H9 (cell line): ENCODE measurements around the gene MED8. TPM values are rescaled to one million over a fixed set of nuclear protein-coding genes. Genes with fewer than 3 reads are reported as not detected.

Experiments
- DNase-seq: peaks from one replicate; pipeline ENCODE4 v3.0.0-alpha.2; 2017
- H2AFZ ChIP-seq: one replicate; pipeline ENCODE4 v1.6.1; 2013; ENCODE audit warnings: mild to moderate bottlenecking, low read length, control low read depth, moderate library complexity
- H2AK5ac ChIP-seq: 2 replicates; pipeline ENCODE4 v1.6.1; 2013; ENCODE audit warnings: low read length, control low read depth, mixed read lengths; ENCODE audit not compliant: insufficient read length
- H2BK120ac ChIP-seq: one replicate; pipeline ENCODE4 v1.6.1; 2013; ENCODE audit warnings: low read depth, mild to moderate bottlenecking, low read length, control low read depth, inconsistent platforms; ENCODE audit not compliant: poor library complexity, severe bottlenecking
- H2BK12ac ChIP-seq: 2 replicates; pipeline ENCODE4 v1.6.1; 2013; ENCODE audit warnings: low read length, control low read depth, mixed read lengths, low read depth; ENCODE audit not compliant: insufficient read length
- H2BK15ac ChIP-seq: 2 replicates; pipeline ENCODE4 v1.6.1; 2013; ENCODE audit warnings: low read depth, low read length, control low read depth
- H2BK20ac ChIP-seq: one replicate; pipeline ENCODE4 v1.6.1; 2013; ENCODE audit warnings: low read depth, mild to moderate bottlenecking, low read length, control low read depth, inconsistent platforms; ENCODE audit not compliant: poor library complexity, severe bottlenecking
- H2BK5ac ChIP-seq: 2 replicates; pipeline ENCODE4 v1.6.1; 2013; ENCODE audit warnings: low read length, control low read depth, mixed read lengths; ENCODE audit not compliant: insufficient read length
- H3K14ac ChIP-seq: 2 replicates; pipeline ENCODE4 v1.6.1; 2013; ENCODE audit warnings: low read length, control low read depth; ENCODE audit not compliant: insufficient read depth
- H3K18ac ChIP-seq: 2 replicates; pipeline ENCODE4 v1.6.1; 2013; ENCODE audit warnings: low read depth, mild to moderate bottlenecking, mixed read lengths, low read length, control low read depth; ENCODE audit not compliant: insufficient read length
- H3K23ac ChIP-seq: 2 replicates; pipeline ENCODE4 v1.6.1; 2013; ENCODE audit warnings: low read length, control low read depth, mixed read lengths, low read depth; ENCODE audit not compliant: insufficient read length
- H3K23me2 ChIP-seq: 2 replicates; pipeline ENCODE4 v1.6.1; 2013; ENCODE audit warnings: low read depth, mild to moderate bottlenecking, mixed read lengths, low read length, control low read depth; ENCODE audit not compliant: insufficient read length, poor library complexity, severe bottlenecking
- H3K27ac ChIP-seq: 2 replicates; pipeline ENCODE4 v1.5.1; 2013; ENCODE audit warnings: low read length, control low read depth, mixed read lengths, low read depth; ENCODE audit not compliant: insufficient read length
- H3K27me3 ChIP-seq: 2 replicates; pipeline ENCODE4 v1.6.1; 2013; ENCODE audit warnings: low read length, control low read depth, inconsistent platforms; ENCODE audit not compliant: insufficient read depth
- H3K4ac ChIP-seq: 2 replicates; pipeline ENCODE4 v1.6.1; 2013; ENCODE audit warnings: low read depth, mild to moderate bottlenecking, control low read depth, inconsistent platforms, low read length, moderate library complexity
- H3K4me1 ChIP-seq: 2 replicates; pipeline ENCODE4 v1.6.1; 2013; ENCODE audit warnings: low read length, control low read depth, inconsistent platforms; ENCODE audit not compliant: insufficient read depth
- H3K4me2 ChIP-seq: 2 replicates; pipeline ENCODE4 v1.6.1; 2013; ENCODE audit warnings: low read length, control low read depth, mixed read lengths; ENCODE audit not compliant: insufficient read length, insufficient read depth
- H3K56ac ChIP-seq: 2 replicates; pipeline ENCODE4 v1.6.1; 2013; ENCODE audit warnings: low read depth, mild to moderate bottlenecking, mixed read lengths, low read length, control low read depth; ENCODE audit not compliant: insufficient read length
- H3K79me1 ChIP-seq: 2 replicates; pipeline ENCODE4 v1.6.1; 2013; ENCODE audit warnings: low read depth, mild to moderate bottlenecking, moderate library complexity, low read length, control low read depth, inconsistent platforms; ENCODE audit not compliant: insufficient read depth, poor library complexity, severe bottlenecking
- H3K79me2 ChIP-seq: 2 replicates; pipeline ENCODE4 v1.6.1; 2013; ENCODE audit warnings: low read length, control low read depth, inconsistent platforms; ENCODE audit not compliant: insufficient read depth
- H3K9ac ChIP-seq: 2 replicates; pipeline ENCODE4 v1.6.1; 2013; ENCODE audit warnings: low read length, control low read depth, mixed read lengths; ENCODE audit not compliant: insufficient read length; ENCODE audit errors: extremely low read depth
- H3K9me3 ChIP-seq: one replicate; pipeline ENCODE4 v1.6.1; 2013; ENCODE audit warnings: low read depth, low read length, inconsistent platforms; ENCODE audit not compliant: control insufficient read depth
- H3T11ph ChIP-seq: one replicate; pipeline ENCODE4 v1.6.1; 2013; ENCODE audit warnings: mild to moderate bottlenecking, low read length, control low read depth, inconsistent platforms
- H4K20me1 ChIP-seq: one replicate; pipeline ENCODE4 v1.6.1; 2013; ENCODE audit not compliant: control insufficient read depth, insufficient read length, insufficient read depth
- H4K5ac ChIP-seq: 2 replicates; pipeline ENCODE4 v1.6.1; 2013; ENCODE audit warnings: low read depth, mild to moderate bottlenecking, mixed read lengths, low read length, control low read depth; ENCODE audit not compliant: insufficient read length
- H4K8ac ChIP-seq: replicated peaks from 2 replicates; pipeline ENCODE4 v1.6.1; 2013; ENCODE audit warnings: low read length, control low read depth, mixed read lengths, low read depth; ENCODE audit not compliant: insufficient read length
- H4K91ac ChIP-seq: 2 replicates; pipeline ENCODE4 v1.6.1; 2013; ENCODE audit warnings: low read depth, mild to moderate bottlenecking, moderate library complexity, mixed read lengths, low read length, control low read depth; ENCODE audit not compliant: insufficient read length
- H3K27ac Mint-ChIP-seq, 3 experiments: 2 replicates in 2 of 3; 3 replicates in 1 of 3; pipeline ENCODE4 v1.8.0; 2020 to 2021; ENCODE audit warnings: mixed read lengths in 3 of 3, mild to moderate bottlenecking in 1 of 3, moderate library complexity in 1 of 3
- H3K27me3 Mint-ChIP-seq: 2 replicates; pipeline ENCODE4 v1.8.0; 2021; ENCODE audit warnings: low read depth, mild to moderate bottlenecking, moderate library complexity, mixed read lengths
- H3K36me3 Mint-ChIP-seq, 3 experiments: 2 replicates in 2 of 3; 3 replicates in 1 of 3; pipeline ENCODE4 v1.8.0; 2020 to 2021; ENCODE audit warnings: low read depth in 3 of 3, mixed read lengths in 3 of 3; ENCODE audit not compliant: insufficient read depth in 1 of 3
- H3K4me1 Mint-ChIP-seq, 2 experiments: 2 replicates each; pipeline ENCODE4 v1.8.0; 2020; ENCODE audit warnings: mixed read lengths in 2 of 2
- H3K4me3 Mint-ChIP-seq, 2 experiments: 2 replicates in 1 of 2; 3 replicates in 1 of 2; pipeline ENCODE4 v1.8.0; 2020 to 2021; ENCODE audit warnings: mild to moderate bottlenecking in 2 of 2, mixed read lengths in 2 of 2, moderate library complexity in 1 of 2
- H3K9me3 Mint-ChIP-seq, 2 experiments: 2 replicates in 1 of 2; 3 replicates in 1 of 2; pipeline ENCODE4 v1.8.0; 2020; ENCODE audit warnings: mild to moderate bottlenecking in 2 of 2, mixed read lengths in 2 of 2, moderate library complexity in 1 of 2
- CTCF ChIP-seq: fragments of 200-600 bp; sonication (generic); conservative IDR thresholded peaks from 3 replicates; pipeline ENCODE4 v1.8.0; 2021; ENCODE audit warnings: antibody characterized with exemption, mild to moderate bottlenecking
- WGBS: extraction: QIAGEN DNeasy Blood & Tissue Kit; methylation state at CpG from one replicate; pipeline ENCODE4 v1.1.7; 2013; ENCODE audit warnings: missing lambda C conversion rate, low lambda C conversion rate, mixed read lengths; ENCODE audit not compliant: insufficient read length; ENCODE audit errors: extremely low coverage; 5-methylcytosine and 5-hydroxymethylcytosine counted together
- total RNA-seq: library from RNA; stranded (reverse); gene quantifications from 2 replicates; pipeline ENCODE4 v1.2.1, GENCODE V29; 2021

MED8 gene
- total RNA-seq, 1 experiment from 2014 or later: 23.0 TPM

GRCh38 chr1:43421396-43421795, 31.8 kb upstream of the MED8 start:
- Histone ChIP-seq H4K8ac (no peak overlapping the region), H3K4me2 (no peak overlapping the region), H3K23ac (no peak overlapping the region), H4K20me1 (no peaks in the 10 kb centered on the region), H2BK5ac (no peak overlapping the region), H3K56ac (no peak overlapping the region), H3K27me3 (no peaks in the 10 kb centered on the region), H3K79me1 (no peaks in the 10 kb centered on the region), H3K9ac (no peak overlapping the region), H3K4ac (no peak overlapping the region), H2AFZ (no peak overlapping the region), H2BK12ac (no peak overlapping the region), H3K27ac (no peak overlapping the region), H2BK20ac (no peak overlapping the region), H3K18ac (no peak overlapping the region), H2AK5ac (no peak overlapping the region), H3K79me2 (no peaks in the 10 kb centered on the region), H4K5ac (no peak overlapping the region), H4K91ac (no peak overlapping the region), H3T11ph (no peak overlapping the region), H3K9me3 (no peaks in the 10 kb centered on the region), H2BK15ac (no peak overlapping the region), H2BK120ac (no peak overlapping the region), H3K23me2 (no peaks in the 10 kb centered on the region), H3K4me1 (no peaks in the 10 kb centered on the region; the same call in 1 of the 2 replicates), H3K14ac (no peak overlapping the region)
- WGBS: no CpG with 5 or more reads among the region's 6 CpGs
- DNase-seq: no peak
- Mint-ChIP-seq H3K9me3 (no peaks in the 10 kb centered on the region), H3K4me1 (peaks cover 9 to 10% of the 10 kb centered on the region in 2 experiments), H3K27me3 (no peaks in the 10 kb centered on the region), H3K36me3 (peaks cover 3 to 51% (median 28%) of the 10 kb centered on the region in 3 experiments; a peak in 6 of 7 replicates), H3K4me3 (no peak overlapping the region), H3K27ac (no peak overlapping the region; a peak in 1 of 7 replicates)
- TF ChIP-seq CTCF: no peak
